Uterus (tissue), 2 donors: ENCODE data around the gene HOXA3.

Experiments
- CTCF ChIP-seq, 4 experiments: fragments of 200-600 bp in 2 of 4; fragments of 450-650 bp in 2 of 4; sonication (generic) in 2 of 4; IDR thresholded peaks; one replicate each; pipeline ENCODE4 v1.5.1; 2016 to 2019; ENCODE audit warnings: antibody characterized with exemption in 4 of 4, mild to moderate bottlenecking in 2 of 4, moderate library complexity in 1 of 4
- POLR2A ChIP-seq, 2 donors: fragments of 450-650 bp; IDR thresholded peaks; one replicate each; pipeline ENCODE4 v1.6.1; 2016; ENCODE audit warnings: antibody characterized with exemption in 2 of 2, mild to moderate bottlenecking in 1 of 2, moderate library complexity in 1 of 2

GRCh38 chr7:27101957-27102580, 50.3 kb downstream of the HOXA3 start:
- TF ChIP-seq CTCF (IDR thresholded peaks at IDR 0.05) (no peak), POLR2A (IDR thresholded peaks at IDR 0.05) (no peak)
